HepG2 (cell line): Measurements from ENCODE around the gene DMAP1. TPM values are rescaled to one million over a fixed set of nuclear protein-coding genes. Genes with fewer than 3 reads are reported as not detected.
A peak's percentile ranks its signal among the peaks of the same experiment; 100 is the strongest.

Source experiments
- ATAC-seq: fragments of 200-7000 bp; cut with Tn5 transposase; 3 replicates; pipeline ENCODE4 v1.9.1; 2020; ENCODE audit warnings: mild to moderate bottlenecking, moderate library complexity
- BruUV-seq: library from RNA; stranded (reverse); fragments of 400-500 nt; replicated peaks from 2 replicates; lab custom pipeline; 2021; lab: Mats Ljungman, UMichigan
- CTCF ChIA-PET: fragments of 300-600 bp; formaldehyde crosslinking; extraction: SDS; loops from one replicate; lab custom pipeline; 2021; ENCODE audit warnings: low total read pairs, inconsistent platforms, low intra/inter-chr PET ratio; lab: Yijun Ruan, JAX
- POLR2A ChIA-PET: fragments of 350-600 bp; sonication (Branson Sonifier 250); formaldehyde crosslinking; loops from one replicate; lab custom pipeline; 2020; ENCODE audit warnings: antibody characterized with exemption, inconsistent platforms; lab: Yijun Ruan, JAX
- DNase-seq: peaks from one replicate; pipeline ENCODE4 v3.0.0-alpha.2; 2015; ENCODE audit warnings: low spot score
- FAIRE-seq: peaks from 3 replicates; lab custom pipeline; 2011; peaks lifted over from hg19 to GRCh38; lab: Jason Lieb, UNC
- H2AFZ ChIP-seq: one replicate; pipeline ENCODE4 v1.6.1; 2011; ENCODE audit warnings: low read length, inconsistent platforms
- H3K27ac ChIP-seq: fragments of 300-600 bp; 3 replicates; pipeline ENCODE4 v1.8.0; 2011; ENCODE audit warnings: mixed run types, mild to moderate bottlenecking, mixed read lengths, low read length, inconsistent platforms; ENCODE audit not compliant: insufficient read depth; ENCODE audit errors: extremely low read length
- H3K27me3 ChIP-seq, 2 experiments: fragments of 200-600 bp in 1 of 2; 2 replicates in 1 of 2; 3 replicates in 1 of 2; pipeline versions ENCODE4 v1.6.0 to v1.8.0; 2011; ENCODE audit warnings: low read length in 2 of 2, mild to moderate bottlenecking in 2 of 2, moderate library complexity in 2 of 2, inconsistent platforms in 1 of 2; ENCODE audit not compliant: insufficient read depth in 2 of 2, control insufficient read depth in 1 of 2
- H3K36me3 ChIP-seq, 2 experiments: fragments of 200-600 bp in 1 of 2; replicated peaks in 1 of 2; 2 replicates in 1 of 2; 3 replicates in 1 of 2; pipeline versions ENCODE4 v1.5.1 to v1.8.0; 2011; ENCODE audit warnings: low read length in 2 of 2, inconsistent platforms in 1 of 2; ENCODE audit not compliant: insufficient read depth in 2 of 2, control insufficient read depth in 1 of 2
- H3K4me1 ChIP-seq: 2 replicates; pipeline ENCODE4 v1.5.1; 2012; ENCODE audit warnings: low read length, inconsistent platforms; ENCODE audit not compliant: insufficient read depth
- H3K4me2 ChIP-seq: 2 replicates; pipeline ENCODE4 v1.6.0; 2011; ENCODE audit warnings: low read depth, low read length, inconsistent platforms
- H3K4me3 ChIP-seq, 3 experiments: fragments of 200-600 bp in 1 of 3; sonication (generic), shearing (Covaris generic) in 1 of 3; replicated peaks in 1 of 3; 2 replicates each; pipeline ENCODE4 v1.5.1; 2011 to 2016; ENCODE audit warnings: low read length in 3 of 3, inconsistent platforms in 2 of 3, low read depth in 2 of 3, mild to moderate bottlenecking in 2 of 3, control low read depth in 1 of 3, mixed read lengths in 1 of 3; ENCODE audit not compliant: insufficient read depth in 1 of 3
- H3K79me2 ChIP-seq: one replicate; pipeline ENCODE4 v1.6.1; 2011; ENCODE audit warnings: low read length, inconsistent platforms; ENCODE audit not compliant: insufficient read depth
- H3K9ac ChIP-seq: 2 replicates; pipeline ENCODE4 v1.6.0; 2011; ENCODE audit warnings: mild to moderate bottlenecking, low read depth, low read length, inconsistent platforms; ENCODE audit not compliant: insufficient read depth
- H3K9me3 ChIP-seq: 2 replicates; pipeline ENCODE4 v1.5.1; 2012; ENCODE audit warnings: mild to moderate bottlenecking, low read length
- H4K20me1 ChIP-seq: 2 replicates; pipeline ENCODE4 v1.6.0; 2011; ENCODE audit warnings: inconsistent platforms, mild to moderate bottlenecking, low read length, moderate library complexity; ENCODE audit not compliant: insufficient read depth
- HNRNPUL1 ChIP-seq: fragments of 200-400 bp; formaldehyde crosslinking; IDR thresholded peaks from 2 replicates; pipeline ENCODE4 v1.6.1; 2017; ENCODE audit warnings: low read depth, mild to moderate bottlenecking, low read length, moderate library complexity
- KLF11 ChIP-seq: IDR thresholded peaks from 2 replicates; pipeline ENCODE4 v1.6.1; 2016; ENCODE audit warnings: missing compliant biosample characterization
- MTA1 ChIP-seq: sonication (generic); formaldehyde crosslinking; IDR thresholded peaks from 2 replicates; pipeline ENCODE4 v1.4.0; 2020; ENCODE audit warnings: missing genetic modification reagents, mild to moderate bottlenecking, borderline replicate concordance
- SCMH1 ChIP-seq: sonication (generic); formaldehyde crosslinking; IDR thresholded peaks from 2 replicates; pipeline ENCODE4 v1.9.0; 2021; ENCODE audit warnings: missing genetic modification reagents, mild to moderate bottlenecking, borderline replicate concordance
- SOX5 ChIP-seq: IDR thresholded peaks from 2 replicates; pipeline ENCODE4 v1.6.1; 2016; ENCODE audit warnings: borderline replicate concordance
- TFE3 ChIP-seq: IDR thresholded peaks from 2 replicates; pipeline ENCODE4 v1.6.1; 2016
- ZBTB33 ChIP-seq: sonication (generic); formaldehyde crosslinking; IDR thresholded peaks from 2 replicates; pipeline ENCODE4 v1.4.0; 2020; ENCODE audit warnings: missing genetic modification reagents
- ZNF280B ChIP-seq: sonication (generic); formaldehyde crosslinking; IDR thresholded peaks from 2 replicates; pipeline ENCODE4 v1.5.0; 2020; ENCODE audit warnings: missing genetic modification reagents, mild to moderate bottlenecking, borderline replicate concordance
- ZNF530 ChIP-seq: sonication (generic); formaldehyde crosslinking; IDR thresholded peaks from 2 replicates; pipeline ENCODE4 v1.5.0; 2020; ENCODE audit warnings: low read depth, mild to moderate bottlenecking, missing genetic modification reagents
- ZNF660 ChIP-seq: sonication (generic); formaldehyde crosslinking; IDR thresholded peaks from 2 replicates; pipeline ENCODE4 v1.5.1; 2020; ENCODE audit warnings: mild to moderate bottlenecking, low read depth, missing genetic modification reagents, borderline replicate concordance
- ZNF720 ChIP-seq: sonication (generic); formaldehyde crosslinking; IDR thresholded peaks from 2 replicates; pipeline ENCODE4 v1.4.0; 2020; ENCODE audit warnings: missing genetic modification reagents
- WGBS: methylation state at CpG from one replicate; pipeline ENCODE4 v1.1.6; 2017; ENCODE audit warnings: low lambda C conversion rate; 5-methylcytosine and 5-hydroxymethylcytosine counted together
- in situ Hi-C: cut with HindIII; loops from 2 replicates; pipeline ENCODE4 v1.10.0; 2017; ENCODE audit warnings: low pct_unique_long_range_greater_than_20kb; ENCODE audit not compliant: extremely low pct_ligation_motif_present
- intact Hi-C: fragments of 100-400 bp; cut with micrococcal nuclease; formaldehyde crosslinking; loops from one replicate; pipeline ENCODE4 v1.10.0; 2022; ENCODE audit not compliant: unreplicated experiment
- polyA plus RNA-seq, 8 experiments: library from polyadenylated mRNA; depleted of rRNA in 3 of 8; stranded (reverse) in 7 of 8; unstranded in 1 of 8; fragments of >200 nt; fragmentation: Illumina TruSeq in 4 of 8; extraction: Trizol in 4 of 8; gene quantifications; 2 replicates each; pipeline versions ENCODE4 v1.2.1 to v1.2.3, GENCODE V29; 2011 to 2016; ENCODE audit warnings: low read depth in 4 of 8, missing spikeins in 1 of 8, mixed read lengths in 1 of 8; ENCODE audit not compliant: insufficient read depth in 1 of 8
- total RNA-seq, 5 experiments: library from RNA; depleted of rRNA; stranded (reverse); fragments of >200 nt; fragmentation: Illumina TruSeq; extraction: Trizol; gene quantifications; 2 replicates each; pipeline ENCODE4 v1.2.3, GENCODE V29; 2016; ENCODE audit warnings: low read depth in 1 of 5

DMAP1 gene
- total and polyA plus RNA-seq, 2 of the 13 experiments (the other 11 are each of a cell fraction or from before 2014, with no cell fraction given), result 17.6 to 32.7 TPM

GRCh38 chr1:44254392-44254910, 41.2 kb downstream of the DMAP1 start:
- ATAC-seq, result no peak

More at GRCh38 chr1:44254392-44254910, 41.2 kb downstream of the DMAP1 start:
- no TSS peak for BruUV-seq
- peaks cover 14% of the 10 kb centered on the region for H3K4me1 ChIP-seq
- FAIRE-seq (no peak), DNase-seq (no peak)
- ChIA-PET CTCF (no interaction called here), POLR2A (interaction anchor here (1.4 to 2.1 kb wide), 2 partner anchors 29 to 36 kb away, joined by 5 to 11 read pairs; no protein-coding TSS in a partner anchor)
- WGBS, result 88% methylated on average over 4 of the region's 4 CpGs
- H3K9me3 ChIP-seq, result no peaks in the 10 kb centered on the region
- in situ Hi-C loops (no loop called here), intact Hi-C loops (no loop called here)
- no peak overlapping the region for H3K27ac ChIP-seq
- H3K79me2 ChIP-seq, result no peaks in the 10 kb centered on the region
- H3K4me2 ChIP-seq, result 0 out of 2 replicates have a peak overlapping the region, but pooled peaks have one; percentile 3
- no peak overlapping the region for H3K9ac ChIP-seq
- no peak overlapping the region for H2AFZ ChIP-seq
- H3K4me3 ChIP-seq, result no peak overlapping the region
- H4K20me1 ChIP-seq, result no peaks in the 10 kb centered on the region
- no peaks in the 10 kb centered on the region for H3K27me3 ChIP-seq
- H3K36me3 ChIP-seq, result peaks cover 1 to 10% of the 10 kb centered on the region in 2 experiments; a peak in 2 of 5 replicates
- TF ChIP-seq KLF11 (no peak), TFE3 (no peak), ZNF280B (no peak), SOX5 (CRISPR knock-in tag) (no peak), SCMH1 (no peak), ZNF720 (CRISPR knock-in tag) (no peak), ZBTB33 (CRISPR knock-in tag) (no peak), HNRNPUL1 (no peak), ZNF660 (CRISPR knock-in tag) (no peak), ZNF530 (CRISPR knock-in tag) (no peak), MTA1 (no peak)
